Measurements from ENCODE around the gene YJEFN3. TPM values are rescaled to one million over a fixed set of nuclear protein-coding genes. Genes with fewer than 3 reads are reported as not detected.

Gene YJEFN3
- total RNA-seq, 1 experiment from 2014 or later = 1.9 TPM

- no peaks in the 10 kb centered on the region for H3K27me3 ChIP-seq
- no peaks in the 10 kb centered on the region for H3K4me1 ChIP-seq
- no peak overlapping the region for H3K27ac ChIP-seq
- H3K36me3 ChIP-seq = peaks cover 39% of the 10 kb centered on the region
- no peak overlapping the region for H3K4me3 ChIP-seq
- H3K9me3 ChIP-seq (replicated peaks) = no peaks in the 10 kb centered on the region
- DNase-seq = no peak
Observed at GRCh38 chr19:19505669-19506326, 22.9 kb upstream of the YJEFN3 start.

GRCh38 chr19:19506592-19506991 is 22.1 kb upstream of the YJEFN3 start:
- Histone ChIP-seq H3K27me3 (no peaks in the 10 kb centered on the region), H3K27ac (no peak overlapping the region), H3K9me3 (replicated peaks) (no peaks in the 10 kb centered on the region), H3K4me1 (no peaks in the 10 kb centered on the region), H3K36me3 (peaks cover 32% of the 10 kb centered on the region), H3K4me3 (no peak overlapping the region)
- no peak for DNase-seq

GRCh38 chr19:19507354-19507753 is 21.4 kb upstream of the YJEFN3 start:
- no peak for DNase-seq
- no peaks in the 10 kb centered on the region for H3K4me1 ChIP-seq
- H3K9me3 ChIP-seq (replicated peaks) = no peaks in the 10 kb centered on the region
- no peaks in the 10 kb centered on the region for H3K27me3 ChIP-seq
- H3K36me3 ChIP-seq = peaks cover 26% of the 10 kb centered on the region
- no peak overlapping the region for H3K4me3 ChIP-seq
- no peak overlapping the region for H3K27ac ChIP-seq

GRCh38 chr19:19508217-19508616 is 20.5 kb upstream of the YJEFN3 start:
- DNase-seq = no peak
- no peaks in the 10 kb centered on the region for H3K9me3 ChIP-seq (replicated peaks)
- no peaks in the 10 kb centered on the region for H3K27me3 ChIP-seq

GRCh38 chr19:19510432-19510831 is 18.3 kb upstream of the YJEFN3 start:
- Histone ChIP-seq H3K27ac (no peak overlapping the region), H3K9me3 (replicated peaks) (0 out of 2 replicates have a peak, but pooled peaks cover 4% of the 10 kb centered on the region), H3K4me3 (no peak overlapping the region), H3K4me1 (no peaks in the 10 kb centered on the region), H3K27me3 (no peaks in the 10 kb centered on the region), H3K36me3 (peaks cover 10% of the 10 kb centered on the region; the same call in 1 of the 2 replicates)
- DNase-seq = no peak

More at GRCh38 chr19:19508217-19508616, 20.5 kb upstream of the YJEFN3 start:
- H3K4me3 ChIP-seq = no peak overlapping the region
- no peak overlapping the region for H3K27ac ChIP-seq
- no peaks in the 10 kb centered on the region for H3K4me1 ChIP-seq
- peaks cover 17% of the 10 kb centered on the region for H3K36me3 ChIP-seq

GRCh38 chr19:19513682-19514081 is 15.0 kb upstream of the YJEFN3 start:
- Histone ChIP-seq H3K4me1 (no peaks in the 10 kb centered on the region), H3K36me3 (no peaks in the 10 kb centered on the region), H3K27me3 (no peaks in the 10 kb centered on the region), H3K27ac (no peak overlapping the region), H3K9me3 (replicated peaks) (0 out of 2 replicates have a peak, but pooled peaks cover 4% of the 10 kb centered on the region), H3K4me3 (no peak overlapping the region)
- DNase-seq = no peak

- Histone ChIP-seq H3K4me1 (no peaks in the 10 kb centered on the region), H3K27ac (no peak overlapping the region), H3K4me3 (no peak overlapping the region), H3K9me3 (replicated peaks) (0 out of 2 replicates have a peak, but pooled peaks cover 4% of the 10 kb centered on the region), H3K36me3 (peaks cover 2% of the 10 kb centered on the region; the same call in 1 of the 2 replicates), H3K27me3 (no peaks in the 10 kb centered on the region)
- DNase-seq = no peak
Observed at GRCh38 chr19:19514215-19514657, 14.5 kb upstream of the YJEFN3 start.

GRCh38 chr19:19514881-19515641 is 13.7 kb upstream of the YJEFN3 start, which contains the start of gene TSSK6:
Gene TSSK6 (minus strand): TSS chr19:19515548. CDS start chr19:19515427, 121 bp downstream.
- Histone ChIP-seq H3K27me3 (no peaks in the 10 kb centered on the region), H3K9me3 (replicated peaks) (0 out of 2 replicates have a peak, but pooled peaks cover 4% of the 10 kb centered on the region), H3K27ac (peak within 1 kb of the TSS; percentile 65), H3K4me3 (peak within 1 kb of the TSS; percentile 68), H3K4me1 (no peaks in the 10 kb centered on the region), H3K36me3 (peaks cover 7% of the 10 kb centered on the region)
- DNase-seq = no peak

GRCh38 chr19:19515642-19516519 is 12.8 kb upstream of the YJEFN3 start, which contains the start of gene NDUFA13:
Gene NDUFA13 (plus strand): TSS chr19:19516225. CDS start chr19:19516239, 14 bp downstream.
- peak within 1 kb of the TSS; percentile 68 for H3K4me3 ChIP-seq
- H3K9me3 ChIP-seq (replicated peaks) = 0 out of 2 replicates have a peak, but pooled peaks cover 4% of the 10 kb centered on the region
- DNase-seq = peak; percentile 92 to 97
- no peaks in the 10 kb centered on the region for H3K4me1 ChIP-seq
- peaks cover 10% of the 10 kb centered on the region for H3K36me3 ChIP-seq
- no peaks in the 10 kb centered on the region for H3K27me3 ChIP-seq
- H3K27ac ChIP-seq = peak within 1 kb of the TSS; percentile 65

- no peak overlapping the region for H3K4me3 ChIP-seq
- H3K27ac ChIP-seq = no peak overlapping the region
- no peaks in the 10 kb centered on the region for H3K4me1 ChIP-seq
Observed at GRCh38 chr19:19517235-19517619, 11.5 kb upstream of the YJEFN3 start.

GRCh38 chr19:19520989-19521388 is 7.7 kb upstream of the YJEFN3 start:
- Histone ChIP-seq H3K4me3 (no peak overlapping the region), H3K36me3 (peaks cover 13% of the 10 kb centered on the region), H3K27me3 (no peaks in the 10 kb centered on the region), H3K27ac (no peak overlapping the region), H3K4me1 (no peaks in the 10 kb centered on the region), H3K9me3 (replicated peaks) (no peaks in the 10 kb centered on the region)
- no peak for DNase-seq

More at GRCh38 chr19:19517235-19517619, 11.5 kb upstream of the YJEFN3 start:
- no peak for DNase-seq
- H3K9me3 ChIP-seq (replicated peaks) = 0 out of 2 replicates have a peak, but pooled peaks cover 4% of the 10 kb centered on the region
- no peaks in the 10 kb centered on the region for H3K27me3 ChIP-seq
- H3K36me3 ChIP-seq = peaks cover 13% of the 10 kb centered on the region

GRCh38 chr19:19523177-19523576 is 5.5 kb upstream of the YJEFN3 start:
- no peak for DNase-seq
- no peaks in the 10 kb centered on the region for H3K27me3 ChIP-seq
- H3K4me3 ChIP-seq = no peak overlapping the region
- no peaks in the 10 kb centered on the region for H3K4me1 ChIP-seq
- H3K27ac ChIP-seq = no peak overlapping the region
- peaks cover 27% of the 10 kb centered on the region for H3K36me3 ChIP-seq
- no peaks in the 10 kb centered on the region for H3K9me3 ChIP-seq (replicated peaks)

- DNase-seq = no peak
- Histone ChIP-seq H3K4me1 (no peaks in the 10 kb centered on the region), H3K4me3 (no peak overlapping the region), H3K9me3 (replicated peaks) (no peaks in the 10 kb centered on the region), H3K27ac (no peak overlapping the region), H3K27me3 (no peaks in the 10 kb centered on the region), H3K36me3 (peaks cover 27% of the 10 kb centered on the region)
Observed at GRCh38 chr19:19524053-19524452, 4.7 kb upstream of the YJEFN3 start.

- DNase-seq = no peak
- no peaks in the 10 kb centered on the region for H3K27me3 ChIP-seq
- H3K36me3 ChIP-seq = peaks cover 17% of the 10 kb centered on the region
- H3K4me3 ChIP-seq = no peak overlapping the region
- H3K27ac ChIP-seq = no peak overlapping the region
- H3K9me3 ChIP-seq (replicated peaks) = no peaks in the 10 kb centered on the region
- no peaks in the 10 kb centered on the region for H3K4me1 ChIP-seq
Observed at GRCh38 chr19:19525611-19526380, 2.9 kb upstream of the YJEFN3 start.
